Ammon's horn (tissue), 1 donor: ENCODE results near the gene KLRC4.
A peak's percentile ranks its signal among the peaks of the same experiment; 100 is the strongest.
"Not testable (repeated sequence)": the region's sequence is repeated elsewhere in the genome, so short reads cannot be mapped to it uniquely, and the experiment has no call there.

Source experiments
- DNase-seq: peaks from one replicate; pipeline ENCODE4 v3.0.0-alpha.2; 2016; ENCODE audit warnings: low spot score

KLRC4 gene

GRCh38 chr12:10368206-10369171 is 41.1 kb downstream of the KLRC4 start:
- peak; percentile 56 for DNase-seq

DNA sequence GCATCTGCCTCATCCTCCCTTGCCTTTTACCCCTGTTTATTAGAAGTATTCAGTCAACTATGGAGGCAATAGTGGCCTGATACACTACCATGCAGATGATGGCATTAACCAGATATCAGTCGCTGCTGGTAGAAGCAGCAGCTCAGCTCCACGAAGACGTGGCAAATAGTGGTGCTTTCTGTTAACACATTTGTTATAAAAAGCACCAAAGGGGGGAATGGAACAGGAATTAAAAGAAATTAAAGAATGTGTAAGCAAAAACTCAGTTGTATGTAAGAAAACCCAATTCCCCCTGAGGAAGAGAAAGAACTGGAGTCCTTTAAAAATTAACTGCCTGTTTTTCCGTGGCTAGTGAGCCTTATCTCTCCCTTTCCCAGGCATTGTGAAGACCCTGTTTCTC is 41.8 kb downstream of the KLRC4 start:
- not testable (repeated sequence) for DNase-seq

- DNase-seq: peak; percentile 63
These were observed 42.7 kb downstream of the KLRC4 start for GRCh38 chr12:10366875-10367274.

DNA sequence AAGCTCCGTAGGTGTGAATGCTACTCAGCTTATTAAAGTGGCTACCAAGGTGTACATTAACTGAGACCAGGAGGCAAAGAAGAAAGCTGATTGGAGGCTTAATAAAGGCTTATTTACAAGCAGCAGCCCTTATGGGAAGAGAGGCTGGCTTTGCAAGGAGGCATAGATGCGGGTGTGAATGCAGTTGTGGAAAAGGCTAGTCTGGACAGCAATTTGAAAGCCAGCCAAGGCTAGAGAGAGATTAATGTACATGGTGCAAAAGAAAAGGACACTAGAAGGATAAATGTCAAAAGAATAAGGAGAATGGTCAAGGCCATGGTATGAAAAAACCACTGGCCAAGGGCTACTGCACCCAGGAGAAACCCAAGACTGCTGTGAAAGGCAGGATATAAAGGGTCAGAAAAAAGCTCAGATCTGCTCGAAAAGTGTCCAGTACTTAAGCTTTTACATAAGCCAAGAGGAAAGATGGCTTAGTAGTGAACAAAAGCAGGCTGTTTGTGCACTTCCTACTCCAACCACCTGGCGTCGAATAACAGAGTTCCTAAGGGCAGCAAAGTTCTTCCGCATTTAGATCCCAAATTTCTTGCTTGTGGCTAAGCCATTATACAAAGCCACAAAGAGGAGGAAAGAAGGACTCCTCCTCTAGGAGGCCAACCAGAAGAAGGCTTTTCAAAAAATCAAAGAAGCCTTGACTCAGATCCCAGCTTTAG is 43.7 kb downstream of the KLRC4 start:
- DNase-seq: peak; percentile 51

DNA sequence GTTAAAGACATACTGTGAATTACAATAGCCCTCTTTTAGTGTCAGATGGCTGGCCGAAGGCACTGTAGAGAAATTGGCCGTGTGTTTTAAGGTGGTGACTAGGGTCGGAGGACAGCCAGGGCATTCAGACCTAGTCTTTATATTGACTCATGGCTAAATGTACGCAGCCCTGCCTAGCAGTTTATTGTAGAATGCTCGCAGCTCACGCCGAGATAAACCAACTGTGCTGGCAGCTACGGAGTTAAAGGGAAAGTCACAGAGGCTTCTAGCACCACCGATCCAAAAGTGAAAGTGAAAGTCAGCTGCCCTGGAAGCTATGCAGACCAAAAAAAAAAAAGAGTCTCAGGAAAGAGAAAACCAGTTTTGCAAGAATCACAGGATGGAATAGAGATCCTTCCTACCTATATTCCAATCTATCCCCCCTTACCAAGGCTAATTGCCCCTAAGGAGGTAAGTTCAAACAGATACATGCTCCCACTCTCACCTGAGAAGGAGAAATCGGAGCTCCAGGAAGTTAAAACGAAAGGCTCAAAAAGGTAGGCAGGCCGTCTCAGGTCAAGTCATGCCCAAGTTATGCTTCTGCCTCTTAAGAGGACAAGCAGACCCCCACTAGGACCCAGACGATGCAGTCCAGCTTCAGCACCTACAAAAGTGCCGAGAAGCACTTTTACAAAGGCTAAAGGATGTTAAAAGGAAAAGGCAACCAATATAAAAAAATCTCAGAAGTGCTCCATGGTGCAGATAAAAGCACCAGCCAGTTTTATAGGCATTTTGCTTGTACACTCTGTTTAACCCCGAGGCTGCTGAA is 44.5 kb downstream of the KLRC4 start:
- DNase-seq: peak; percentile 85

GRCh38 chr12:10363914-10364814 is 45.4 kb downstream of the KLRC4 start:
- peak; percentile 78 for DNase-seq

DNA sequence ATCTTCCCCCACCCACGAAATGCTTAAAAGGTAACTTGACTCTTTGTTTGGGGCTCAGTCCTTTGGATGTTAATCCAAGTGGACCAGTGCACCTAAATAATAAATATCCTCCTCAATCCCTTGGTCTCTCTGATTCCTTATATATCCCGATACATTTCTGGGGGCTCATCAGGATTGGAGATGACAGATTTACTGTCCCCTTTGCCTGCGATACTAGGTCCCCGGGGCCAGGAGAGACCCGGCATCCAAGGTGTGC is 46.0 kb downstream of the KLRC4 start:
- DNase-seq: no peak

DNA sequence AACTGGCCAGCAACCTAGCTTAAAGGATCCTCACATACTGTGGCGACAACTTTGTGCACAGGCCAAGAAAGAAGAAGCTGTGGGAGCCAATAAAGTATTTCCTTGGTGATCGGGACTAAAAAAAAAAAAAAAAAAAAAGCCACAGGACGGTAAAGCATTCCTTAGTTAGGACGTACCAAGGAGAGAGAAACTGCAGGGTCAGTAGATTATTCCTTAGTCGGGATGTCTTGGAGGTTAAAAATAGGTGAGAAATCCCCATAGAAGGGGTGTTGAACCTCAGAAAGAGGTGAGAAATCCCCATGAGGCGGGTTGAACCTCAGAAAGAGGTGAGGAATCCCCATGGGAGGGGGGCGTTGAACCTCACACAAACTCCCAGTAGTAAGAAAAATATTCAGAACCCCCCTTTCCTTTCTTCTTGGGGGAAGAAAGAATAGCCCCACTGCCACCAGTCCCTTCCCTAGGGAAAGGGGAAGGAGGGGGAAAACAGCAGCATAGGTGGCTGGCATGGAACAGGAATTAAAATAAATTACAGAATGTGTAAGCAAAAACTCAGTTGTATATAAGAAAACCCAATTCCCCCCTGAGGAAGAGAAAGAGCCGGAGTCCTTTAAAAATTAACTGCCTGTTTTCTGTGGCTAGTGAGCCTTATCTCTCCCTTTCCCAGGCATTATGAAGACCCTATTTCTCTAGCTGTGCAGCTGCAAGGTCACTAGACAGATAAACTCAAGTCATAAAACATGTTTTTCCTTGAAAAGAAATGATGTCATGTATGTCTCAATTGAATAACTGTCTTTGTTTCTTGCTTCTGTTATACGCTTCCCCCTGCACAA is 46.5 kb downstream of the KLRC4 start:
- no peak for DNase-seq

- no peak for DNase-seq
These were observed 47.2 kb downstream of the KLRC4 start for GRCh38 chr12:10362325-10362724.

- no peak for DNase-seq
These were observed 47.9 kb downstream of the KLRC4 start for GRCh38 chr12:10361622-10362021.

- DNase-seq: peak; percentile 68
These were observed 48.5 kb downstream of the KLRC4 start for GRCh38 chr12:10361084-10361483.

DNA sequence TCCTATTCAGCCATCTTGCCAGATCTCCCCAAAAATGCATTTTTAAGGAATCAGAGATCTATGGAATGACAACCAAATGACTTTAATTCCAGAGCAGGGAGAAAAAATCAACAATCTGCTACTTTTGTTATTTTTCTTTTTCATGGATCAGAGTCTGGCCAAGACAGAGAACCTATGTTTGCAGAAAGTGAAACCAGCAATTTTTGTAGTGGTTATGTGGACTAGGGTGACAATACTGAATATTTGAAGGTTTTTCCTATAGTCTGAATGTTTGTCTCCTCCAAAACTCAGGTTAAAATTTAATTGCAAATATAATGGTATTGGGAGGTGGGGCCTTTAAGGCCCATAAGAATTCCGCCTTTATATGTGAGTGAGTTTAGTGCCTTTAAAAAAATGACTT is 50.6 kb downstream of the KLRC4 start:
- DNase-seq: no peak

GRCh38 chr12:10358131-10358530 is 51.4 kb downstream of the KLRC4 start:
- DNase-seq: no peak
